Right cardiac atrium (tissue), 5 donors: ENCODE results near the gene RNF14. TPM values are rescaled to one million over a fixed set of nuclear protein-coding genes. Genes with fewer than 3 reads are reported as not detected.
A peak's percentile ranks its signal among the peaks of the same experiment; 100 is the strongest.

Experiments
- ATAC-seq, 2 donors: fragments of 200-7000 bp; cut with Tn5 transposase; one replicate each; pipeline versions ENCODE4 v1.8.0 to v1.9.1; 2020; ENCODE audit warnings: moderate library complexity in 2 of 2, mild to moderate bottlenecking in 1 of 2
- DNase-seq, 3 donors: peaks; one replicate each; pipeline ENCODE4 v3.0.0-alpha.2; 2020
- H3K27ac ChIP-seq: one replicate; pipeline ENCODE4 v1.5.1; 2013; ENCODE audit warnings: mild to moderate bottlenecking, low read length, control low read depth, moderate library complexity
- H3K27me3 ChIP-seq: one replicate; pipeline ENCODE4 v1.6.1; 2013; ENCODE audit not compliant: control insufficient read depth, insufficient read depth
- H3K4me1 ChIP-seq: one replicate; pipeline ENCODE4 v1.6.1; 2013; ENCODE audit warnings: low read length; ENCODE audit not compliant: control insufficient read depth, insufficient read depth
- H3K4me3 ChIP-seq: one replicate; pipeline ENCODE4 v1.5.1; 2013; ENCODE audit warnings: low read length, control low read depth
- H3K9me3 ChIP-seq: one replicate; pipeline ENCODE4 v1.6.1; 2013; ENCODE audit warnings: low read length; ENCODE audit not compliant: control insufficient read depth
- WGBS: extraction: QIAGEN DNeasy Blood & Tissue Kit; methylation state at CpG from one replicate; pipeline ENCODE4 v1.1.7; 2013; 5-methylcytosine and 5-hydroxymethylcytosine counted together
- intact Hi-C, 4 donors: fragments of 100-400 bp; cut with DNase I; formaldehyde crosslinking; loops; one replicate each; pipeline versions ENCODE4 v1.11.0 to v1.14.0; 2022 to 2023
- polyA plus RNA-seq: library from polyadenylated mRNA; stranded (reverse); fragments of 200-250 nt; gene quantifications from one replicate; pipeline ENCODE4 v1.2.3, GENCODE V29; 2013
- total RNA-seq, 4 donors: library from RNA; stranded (reverse); fragmentation: NEBNext Ultra II Directional; extraction: Animal tissue kit (Norgen Biotek cat#: 25700); gene quantifications; one replicate each; pipeline ENCODE4 v1.2.1, GENCODE V29; 2021
- donor health status: healthy with polysubstance abuse.
- donor health status: DM: no; HTN: yes; CAD: no.
- donor health status: DM: no; HTN: no; CAD: no.
- donor health status: DM: no; HTN: yes; CAD: no; lungs with severe emphysema.
- donor health status: DM: yes; HTN: yes; CAD: no.

RNF14 gene
- total and polyA plus RNA-seq, 5 donors, result 36.3 to 105 (median 92.8) TPM

GRCh38 chr5:141982626-141983025 is 13.7 kb downstream of the RNF14 start:
- ATAC-seq, result no peak
- H3K27ac ChIP-seq, result no peak overlapping the region
- intact Hi-C loops, result no loop called here
- WGBS, result 48% methylated on average over 2 of the region's 2 CpGs
- DNase-seq, result no peak
- no peak overlapping the region for H3K4me3 ChIP-seq
- no peaks in the 10 kb centered on the region for H3K9me3 ChIP-seq
- H3K27me3 ChIP-seq, result no peaks in the 10 kb centered on the region
- H3K4me1 ChIP-seq, result no peaks in the 10 kb centered on the region

GRCh38 chr5:141986072-141986471 is 17.2 kb downstream of the RNF14 start:
- ATAC-seq, result no peak
- no peaks in the 10 kb centered on the region for H3K9me3 ChIP-seq
- no peaks in the 10 kb centered on the region for H3K4me1 ChIP-seq
- H3K27ac ChIP-seq, result no peak overlapping the region
- H3K4me3 ChIP-seq, result no peak overlapping the region
- no peak for DNase-seq
- intact Hi-C loops, result no loop called here
- H3K27me3 ChIP-seq, result no peaks in the 10 kb centered on the region

- H3K4me3 ChIP-seq, result no peak overlapping the region
- H3K9me3 ChIP-seq, result no peaks in the 10 kb centered on the region
- no peak for ATAC-seq
- intact Hi-C loops, result loop anchor here in 3 of 4 donors (5.0 kb wide), 2 partner anchors 153 to 158 kb away; no protein-coding TSS in a partner anchor
- DNase-seq, result no peak
- no peaks in the 10 kb centered on the region for H3K27me3 ChIP-seq
- H3K4me1 ChIP-seq, result no peaks in the 10 kb centered on the region
- WGBS, result 0% methylated on average over 1 of the region's 1 CpG
- no peak overlapping the region for H3K27ac ChIP-seq
Measured at GRCh38 chr5:141989720-141990119, 20.8 kb downstream of the RNF14 start.

GRCh38 chr5:141992349-141992963 is 23.6 kb downstream of the RNF14 start:
- H3K9me3 ChIP-seq, result no peaks in the 10 kb centered on the region
- intact Hi-C loops, result loop anchor here in 3 of 4 donors (5.0 kb wide), 2 partner anchors 150 to 155 kb away; no protein-coding TSS in a partner anchor
- DNase-seq (peak; percentile 72 to 84 (median 73)), ATAC-seq (peak; percentile 69 to 79)
- H3K27ac ChIP-seq, result no peak overlapping the region
- no peak overlapping the region for H3K4me3 ChIP-seq
- H3K27me3 ChIP-seq, result no peaks in the 10 kb centered on the region
- H3K4me1 ChIP-seq, result no peaks in the 10 kb centered on the region
- 7% methylated on average over 2 of the region's 2 CpGs for WGBS

- 53% methylated on average over 4 of the region's 4 CpGs for WGBS
- intact Hi-C loops, result loop anchor here in 3 of 4 donors (5.0 kb wide), 2 partner anchors 148 to 153 kb away; no protein-coding TSS in a partner anchor
- DNase-seq (no peak), ATAC-seq (peak in 1 of 2 donors; percentile 25)
- no peaks in the 10 kb centered on the region for H3K9me3 ChIP-seq
- no peak overlapping the region for H3K27ac ChIP-seq
- no peaks in the 10 kb centered on the region for H3K4me1 ChIP-seq
- H3K4me3 ChIP-seq, result no peak overlapping the region
- no peaks in the 10 kb centered on the region for H3K27me3 ChIP-seq
Measured at GRCh38 chr5:141994511-141995136, 25.7 kb downstream of the RNF14 start.

- no peaks in the 10 kb centered on the region for H3K9me3 ChIP-seq
- DNase-seq, result no peak
- no peaks in the 10 kb centered on the region for H3K4me1 ChIP-seq
- intact Hi-C loops, result no loop called here
- 98% methylated on average over 3 of the region's 3 CpGs for WGBS
- H3K4me3 ChIP-seq, result no peak overlapping the region
- no peaks in the 10 kb centered on the region for H3K27me3 ChIP-seq
- ATAC-seq, result no peak
- no peak overlapping the region for H3K27ac ChIP-seq
Measured at GRCh38 chr5:141995656-141996055, 26.8 kb downstream of the RNF14 start.

GRCh38 chr5:141997358-141997960 is 28.6 kb downstream of the RNF14 start:
- 59% methylated on average over 6 of the region's 6 CpGs for WGBS

GRCh38 chr5:142000173-142000572 is 31.3 kb downstream of the RNF14 start:
- WGBS, result 55% methylated on average over 1 of the region's 1 CpG
- no peak for DNase-seq
- intact Hi-C loops, result loop anchor here in 1 of 4 donors (10.0 kb wide), 1 partner anchor 135 kb away; no protein-coding TSS in a partner anchor

More at GRCh38 chr5:141997358-141997960, 28.6 kb downstream of the RNF14 start:
- Histone ChIP-seq H3K9me3 (no peaks in the 10 kb centered on the region), H3K4me1 (no peaks in the 10 kb centered on the region), H3K27me3 (no peaks in the 10 kb centered on the region), H3K27ac (no peak overlapping the region), H3K4me3 (no peak overlapping the region)
- ATAC-seq (no peak), DNase-seq (no peak)
- intact Hi-C loops, result no loop called here

GRCh38 chr5:142000704-142001484 is 32.0 kb downstream of the RNF14 start:
- H3K27me3 ChIP-seq, result no peaks in the 10 kb centered on the region
- intact Hi-C loops, result loop anchor here in 1 of 4 donors (10.0 kb wide), 1 partner anchor 134 kb away; no protein-coding TSS in a partner anchor
- ATAC-seq (no peak), DNase-seq (no peak)
- no peak overlapping the region for H3K4me3 ChIP-seq
- no peak overlapping the region for H3K27ac ChIP-seq
- H3K4me1 ChIP-seq, result no peaks in the 10 kb centered on the region
- no peaks in the 10 kb centered on the region for H3K9me3 ChIP-seq
- WGBS, result 64% methylated on average over 6 of the region's 6 CpGs

More at GRCh38 chr5:142000173-142000572, 31.3 kb downstream of the RNF14 start:
- H3K4me1 ChIP-seq, result no peaks in the 10 kb centered on the region
- H3K27ac ChIP-seq, result no peak overlapping the region
- no peaks in the 10 kb centered on the region for H3K9me3 ChIP-seq
- ATAC-seq, result no peak
- no peaks in the 10 kb centered on the region for H3K27me3 ChIP-seq
- H3K4me3 ChIP-seq, result no peak overlapping the region

- DNase-seq (no peak), ATAC-seq (no peak)
- no peak overlapping the region for H3K27ac ChIP-seq
- 50% methylated on average over 2 of the region's 2 CpGs for WGBS
- no peak overlapping the region for H3K4me3 ChIP-seq
- H3K27me3 ChIP-seq, result no peaks in the 10 kb centered on the region
- H3K4me1 ChIP-seq, result no peaks in the 10 kb centered on the region
- intact Hi-C loops, result loop anchor here in 1 of 4 donors (10.0 kb wide), 1 partner anchor 131 kb away; no protein-coding TSS in a partner anchor
- no peaks in the 10 kb centered on the region for H3K9me3 ChIP-seq
Measured at GRCh38 chr5:142003266-142003800, 34.4 kb downstream of the RNF14 start.
